Thyroid gland (tissue), 4 donors: ENCODE data around the gene SMIM24.

Source experiments
- POLR2A ChIP-seq, 2 donors: fragments of 450-650 bp; IDR thresholded peaks; one replicate each; pipeline ENCODE4 v1.6.1; 2017; ENCODE audit warnings: antibody characterized with exemption in 2 of 2, mild to moderate bottlenecking in 2 of 2, moderate library complexity in 1 of 2
- TF ChIP-seq, protein P1 (sequence below), 6 experiments: fragments of 200-600 bp in 3 of 6; fragments of 450-650 bp in 3 of 6; sonication (generic) in 3 of 6; IDR thresholded peaks; one replicate each; pipeline ENCODE4 v1.5.1; 2016 to 2019; ENCODE audit warnings: antibody characterized with exemption in 6 of 6, mild to moderate bottlenecking in 2 of 6, inconsistent platforms in 1 of 6, moderate library complexity in 1 of 6

DNA sequence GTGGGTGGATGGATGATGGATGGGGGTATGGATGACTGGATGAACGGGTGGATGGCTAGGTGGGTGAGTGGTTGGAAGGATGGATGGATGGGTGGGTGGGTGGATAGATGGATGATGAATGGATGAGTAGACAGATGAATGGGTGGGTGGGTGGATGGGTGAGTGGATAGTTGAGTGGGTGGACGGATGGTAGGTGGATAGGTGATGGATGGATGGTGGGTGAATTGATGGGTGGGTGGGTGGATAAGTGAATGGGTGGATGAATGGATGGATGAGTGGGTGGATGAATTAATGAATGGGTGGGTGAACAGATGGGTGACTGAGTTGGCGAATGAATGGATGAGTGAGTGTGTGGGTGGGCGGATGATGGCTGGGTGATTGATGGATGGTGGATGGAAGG is 4.9 kb downstream of the SMIM24 start:
- TF ChIP-seq, protein P1, sequence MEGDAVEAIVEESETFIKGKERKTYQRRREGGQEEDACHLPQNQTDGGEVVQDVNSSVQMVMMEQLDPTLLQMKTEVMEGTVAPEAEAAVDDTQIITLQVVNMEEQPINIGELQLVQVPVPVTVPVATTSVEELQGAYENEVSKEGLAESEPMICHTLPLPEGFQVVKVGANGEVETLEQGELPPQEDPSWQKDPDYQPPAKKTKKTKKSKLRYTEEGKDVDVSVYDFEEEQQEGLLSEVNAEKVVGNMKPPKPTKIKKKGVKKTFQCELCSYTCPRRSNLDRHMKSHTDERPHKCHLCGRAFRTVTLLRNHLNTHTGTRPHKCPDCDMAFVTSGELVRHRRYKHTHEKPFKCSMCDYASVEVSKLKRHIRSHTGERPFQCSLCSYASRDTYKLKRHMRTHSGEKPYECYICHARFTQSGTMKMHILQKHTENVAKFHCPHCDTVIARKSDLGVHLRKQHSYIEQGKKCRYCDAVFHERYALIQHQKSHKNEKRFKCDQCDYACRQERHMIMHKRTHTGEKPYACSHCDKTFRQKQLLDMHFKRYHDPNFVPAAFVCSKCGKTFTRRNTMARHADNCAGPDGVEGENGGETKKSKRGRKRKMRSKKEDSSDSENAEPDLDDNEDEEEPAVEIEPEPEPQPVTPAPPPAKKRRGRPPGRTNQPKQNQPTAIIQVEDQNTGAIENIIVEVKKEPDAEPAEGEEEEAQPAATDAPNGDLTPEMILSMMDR (IDR thresholded peaks at IDR 0.05), result no peak
- TF ChIP-seq POLR2A (IDR thresholded peaks at IDR 0.05), result no peak
